ENCODE results near the gene EPHB1.

The EPHB1 gene

DNA sequence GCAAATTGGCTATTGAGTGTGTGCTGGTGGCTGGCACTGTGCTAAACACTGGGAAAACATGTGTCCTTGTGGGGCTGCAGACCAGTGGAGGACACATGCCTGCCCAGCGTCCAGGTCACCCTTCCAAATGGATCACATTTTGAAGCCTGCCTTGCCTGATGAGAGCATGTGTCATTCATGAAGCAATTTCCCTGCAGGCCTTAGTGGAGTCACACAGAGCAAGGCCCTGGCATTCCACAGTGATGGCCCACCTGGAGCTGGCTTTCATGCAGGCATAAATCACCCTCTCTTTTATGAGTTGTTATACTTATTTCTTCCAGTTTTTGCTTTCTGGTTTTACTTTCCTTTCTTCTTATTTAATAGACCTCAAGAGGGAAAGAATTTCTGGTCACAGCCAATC, 219.5 kb downstream of the EPHB1 start:
- H3K27me3 ChIP-seq (ENCODE audit: insufficient read depth, poor library complexity, severe bottlenecking): no peaks in the 10 kb centered on the region
- DNase-seq (ENCODE audit: low spot score) (no peak), ATAC-seq (ENCODE audit: low read depth) (no peak)
- TF ChIP-seq, protein P1, sequence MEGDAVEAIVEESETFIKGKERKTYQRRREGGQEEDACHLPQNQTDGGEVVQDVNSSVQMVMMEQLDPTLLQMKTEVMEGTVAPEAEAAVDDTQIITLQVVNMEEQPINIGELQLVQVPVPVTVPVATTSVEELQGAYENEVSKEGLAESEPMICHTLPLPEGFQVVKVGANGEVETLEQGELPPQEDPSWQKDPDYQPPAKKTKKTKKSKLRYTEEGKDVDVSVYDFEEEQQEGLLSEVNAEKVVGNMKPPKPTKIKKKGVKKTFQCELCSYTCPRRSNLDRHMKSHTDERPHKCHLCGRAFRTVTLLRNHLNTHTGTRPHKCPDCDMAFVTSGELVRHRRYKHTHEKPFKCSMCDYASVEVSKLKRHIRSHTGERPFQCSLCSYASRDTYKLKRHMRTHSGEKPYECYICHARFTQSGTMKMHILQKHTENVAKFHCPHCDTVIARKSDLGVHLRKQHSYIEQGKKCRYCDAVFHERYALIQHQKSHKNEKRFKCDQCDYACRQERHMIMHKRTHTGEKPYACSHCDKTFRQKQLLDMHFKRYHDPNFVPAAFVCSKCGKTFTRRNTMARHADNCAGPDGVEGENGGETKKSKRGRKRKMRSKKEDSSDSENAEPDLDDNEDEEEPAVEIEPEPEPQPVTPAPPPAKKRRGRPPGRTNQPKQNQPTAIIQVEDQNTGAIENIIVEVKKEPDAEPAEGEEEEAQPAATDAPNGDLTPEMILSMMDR (IDR thresholded peaks at IDR 0.05; ENCODE audit: poor library complexity, severe bottlenecking): no peak
- H3K4me3 ChIP-seq (ENCODE audit: severe bottlenecking): no peak overlapping the region
- no peaks in the 10 kb centered on the region for H3K36me3 ChIP-seq (ENCODE audit: low read depth)
- H3K9me3 ChIP-seq (ENCODE audit: severe bottlenecking): no peaks in the 10 kb centered on the region
- H3K27ac ChIP-seq (ENCODE audit: poor library complexity, severe bottlenecking): no peak overlapping the region
- H3K4me1 ChIP-seq (ENCODE audit: insufficient read depth, poor library complexity, severe bottlenecking): no peaks in the 10 kb centered on the region

DNA sequence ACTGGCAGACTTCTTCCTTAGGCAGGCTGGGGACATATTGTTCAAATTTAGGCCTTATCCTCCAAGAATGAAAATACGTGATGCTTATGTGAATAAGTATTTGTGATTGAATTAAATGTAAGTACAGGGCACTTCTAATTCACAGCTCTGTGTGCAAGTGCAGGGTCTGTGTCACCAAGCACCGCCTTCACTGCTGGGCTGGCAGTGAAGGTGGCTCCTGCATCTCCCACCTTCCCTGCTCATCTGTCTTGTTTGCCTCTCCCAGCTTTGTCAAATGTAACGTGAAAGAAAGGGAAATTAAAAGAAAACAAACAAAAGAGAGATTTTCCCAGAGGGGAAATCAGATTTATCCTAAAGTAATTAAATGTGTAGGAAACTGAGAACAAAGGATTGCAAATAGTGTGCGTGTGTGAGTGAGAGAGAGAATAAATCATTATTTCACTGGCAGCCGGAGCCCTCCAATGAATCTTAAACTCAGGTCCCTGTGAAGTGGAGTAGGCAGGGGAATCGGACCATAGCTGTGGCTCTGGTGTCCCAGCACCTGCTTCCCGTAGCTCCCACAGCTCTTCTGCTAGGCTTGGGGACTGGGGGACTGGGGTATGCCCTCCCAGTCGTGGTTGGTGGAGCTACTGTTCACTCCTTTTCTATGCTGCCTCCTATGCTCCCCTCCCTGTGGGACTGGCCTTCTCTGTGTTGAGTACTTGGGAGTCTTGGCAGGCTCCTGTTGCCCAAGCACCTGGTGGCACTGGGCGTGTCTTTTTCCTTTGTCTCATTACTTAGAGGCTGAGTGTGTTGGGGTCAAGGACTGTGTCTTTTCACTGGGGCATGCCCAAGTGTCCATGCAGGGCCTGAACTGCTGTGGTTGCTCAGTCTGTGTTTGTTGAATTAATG, 222.2 kb downstream of the EPHB1 start:
- DNase-seq (ENCODE audit: low spot score): no peak
- H3K27ac ChIP-seq (ENCODE audit: poor library complexity, severe bottlenecking): no peak overlapping the region
- no peaks in the 10 kb centered on the region for H3K4me1 ChIP-seq (ENCODE audit: insufficient read depth, poor library complexity, severe bottlenecking)
- H3K27me3 ChIP-seq (ENCODE audit: insufficient read depth, poor library complexity, severe bottlenecking): no peaks in the 10 kb centered on the region
- TF ChIP-seq, protein P1 (IDR thresholded peaks at IDR 0.05; ENCODE audit: poor library complexity, severe bottlenecking): no peak
- no peak for ATAC-seq (ENCODE audit: low read depth)
- no peak overlapping the region for H3K4me3 ChIP-seq (ENCODE audit: severe bottlenecking)
- no peaks in the 10 kb centered on the region for H3K9me3 ChIP-seq (ENCODE audit: severe bottlenecking)
- no peaks in the 10 kb centered on the region for H3K36me3 ChIP-seq (ENCODE audit: low read depth)

GRCh38 chr3:135018149-135018923, 223.3 kb downstream of the EPHB1 start:
- DNase-seq (ENCODE audit: low spot score) (no peak), ATAC-seq (ENCODE audit: low read depth) (no peak)
- Histone ChIP-seq H3K4me1 (ENCODE audit: insufficient read depth, poor library complexity, severe bottlenecking) (no peaks in the 10 kb centered on the region), H3K36me3 (ENCODE audit: low read depth) (no peaks in the 10 kb centered on the region), H3K4me3 (ENCODE audit: severe bottlenecking) (no peak overlapping the region), H3K27me3 (ENCODE audit: insufficient read depth, poor library complexity, severe bottlenecking) (no peaks in the 10 kb centered on the region), H3K27ac (ENCODE audit: poor library complexity, severe bottlenecking) (no peak overlapping the region), H3K9me3 (ENCODE audit: severe bottlenecking) (no peaks in the 10 kb centered on the region)
- TF ChIP-seq, protein P1 (IDR thresholded peaks at IDR 0.05; ENCODE audit: poor library complexity, severe bottlenecking): no peak

DNA sequence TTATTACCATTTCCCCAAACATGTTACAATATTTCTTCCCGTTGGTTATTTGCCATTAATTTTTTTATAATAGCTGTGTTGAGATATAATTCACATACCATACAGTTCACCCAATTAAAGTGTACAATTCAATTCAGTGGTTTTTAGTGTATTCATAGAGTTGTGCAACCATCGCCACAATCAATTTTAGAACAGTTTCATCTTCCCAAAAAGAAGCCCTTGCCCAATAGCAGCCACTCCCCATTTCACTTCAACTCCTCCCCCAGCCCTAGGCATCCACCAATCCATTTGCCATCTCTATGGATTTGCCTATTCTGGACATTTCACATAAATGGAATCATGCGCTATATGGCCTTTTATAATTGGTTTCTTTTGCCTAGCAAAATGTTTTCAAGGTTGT, 225.1 kb downstream of the EPHB1 start:
- H3K4me1 ChIP-seq (ENCODE audit: insufficient read depth, poor library complexity, severe bottlenecking): no peaks in the 10 kb centered on the region
- no peaks in the 10 kb centered on the region for H3K36me3 ChIP-seq (ENCODE audit: low read depth)
- H3K27ac ChIP-seq (ENCODE audit: poor library complexity, severe bottlenecking): no peak overlapping the region
- TF ChIP-seq, protein P1 (IDR thresholded peaks at IDR 0.05; ENCODE audit: poor library complexity, severe bottlenecking): no peak
- DNase-seq (ENCODE audit: low spot score): no peak
- H3K4me3 ChIP-seq (ENCODE audit: severe bottlenecking): no peak overlapping the region
- no peak for ATAC-seq (ENCODE audit: low read depth)
- H3K9me3 ChIP-seq (ENCODE audit: severe bottlenecking): no peaks in the 10 kb centered on the region
- no peaks in the 10 kb centered on the region for H3K27me3 ChIP-seq (ENCODE audit: insufficient read depth, poor library complexity, severe bottlenecking)
